Prostate gland (tissue), 2 donors: ENCODE data around the gene COL6A1. TPM values are rescaled to one million over a fixed set of nuclear protein-coding genes. Genes with fewer than 3 reads are reported as not detected.
A peak's percentile ranks its signal among the peaks of the same experiment; 100 is the strongest.

Experiments
- DNase-seq: peaks from one replicate; pipeline ENCODE4 v3.0.0-alpha.2; 2019; ENCODE audit warnings: low spot score
- H3K27ac ChIP-seq, 2 donors: fragments of 200-600 bp; sonication (generic); 2 replicates each; pipeline ENCODE4 v1.5.1; 2017 to 2019
- H3K27me3 ChIP-seq: fragments of 200-600 bp; sonication (generic); replicated peaks from 2 replicates; pipeline ENCODE4 v1.5.1; 2019; ENCODE audit not compliant: insufficient read depth
- H3K36me3 ChIP-seq, 2 donors: fragments of 200-600 bp; sonication (generic); 1 replicate in 1 of 2; 2 replicates in 1 of 2; pipeline versions ENCODE4 v1.5.1 to v1.8.1; 2017 to 2019
- H3K4me1 ChIP-seq: fragments of 200-600 bp; sonication (generic); replicated peaks from 2 replicates; pipeline ENCODE4 v1.5.1; 2019
- H3K4me3 ChIP-seq, 2 donors: fragments of 200-600 bp; sonication (generic); 2 replicates each; pipeline ENCODE4 v1.5.1; 2017 to 2019
- H3K9me3 ChIP-seq: fragments of 200-600 bp; sonication (generic); 2 replicates; pipeline ENCODE4 v1.5.1; 2017
- CTCF ChIP-seq, 4 experiments: fragments of 200-600 bp in 2 of 4; fragments of 450-650 bp in 2 of 4; sonication (generic) in 2 of 4; IDR thresholded peaks; 1 replicate in 3 of 4; 2 replicates in 1 of 4; pipeline ENCODE4 v1.5.1; 2016 to 2019; ENCODE audit warnings: antibody characterized with exemption in 4 of 4, mild to moderate bottlenecking in 2 of 4, moderate library complexity in 2 of 4
- POLR2A ChIP-seq: fragments of 450-650 bp; IDR thresholded peaks from one replicate; pipeline ENCODE4 v1.6.1; 2016; ENCODE audit warnings: antibody characterized with exemption, mild to moderate bottlenecking
- POLR2AphosphoS5 ChIP-seq: sonication (generic); formaldehyde crosslinking; IDR thresholded peaks from one replicate; pipeline ENCODE4 v1.6.1; 2017; ENCODE audit warnings: antibody characterized with exemption
- WGBS: methylation state at CpG from one replicate; pipeline ENCODE4 v1.1.5; 2018; 5-methylcytosine and 5-hydroxymethylcytosine counted together
- intact Hi-C: fragments of 100-400 bp; cut with DNase I; formaldehyde crosslinking; loops from one replicate; pipeline ENCODE4 v1.14.2; 2022
- total RNA-seq, 2 donors: library from RNA; depleted of rRNA; stranded (reverse); fragments of >200 nt; gene quantifications; one replicate each; pipeline ENCODE4 v1.1.0, GENCODE V29; 2016

Gene COL6A1
- total RNA-seq, 2 donors from 2014 or later: 163 to 265 TPM

GRCh38 chr21:46006547-46007491 lies 25.2 kb downstream of the COL6A1 start:
- 96% methylated on average over 34 of the region's 40 CpGs for WGBS
- H3K27ac ChIP-seq: no peak overlapping the region

GRCh38 chr21:46007492-46007868 lies 25.9 kb downstream of the COL6A1 start:
- Histone ChIP-seq H3K27me3 (no peaks in the 10 kb centered on the region), H3K27ac (no peak overlapping the region), H3K9me3 (no peaks in the 10 kb centered on the region), H3K36me3 (no peaks in the 10 kb centered on the region), H3K4me3 (no peak overlapping the region), H3K4me1 (no peaks in the 10 kb centered on the region)
- TF ChIP-seq CTCF (IDR thresholded peaks at IDR 0.05) (no peak), POLR2A (no peak), POLR2AphosphoS5 (no peak)
- 95% methylated on average over 4 of the region's 4 CpGs for WGBS
- intact Hi-C loops: no loop called here
- no peak for DNase-seq

More at GRCh38 chr21:46006547-46007491, 25.2 kb downstream of the COL6A1 start:
- Histone ChIP-seq H3K4me3 (no peak overlapping the region), H3K27me3 (no peaks in the 10 kb centered on the region), H3K36me3 (no peaks in the 10 kb centered on the region), H3K4me1 (no peaks in the 10 kb centered on the region), H3K9me3 (no peaks in the 10 kb centered on the region)
- intact Hi-C loops: no loop called here
- DNase-seq: peak; percentile 3
- TF ChIP-seq POLR2A (no peak), CTCF (IDR thresholded peaks at IDR 0.05) (no peak), POLR2AphosphoS5 (no peak)

GRCh38 chr21:46008893-46009621 lies 27.5 kb downstream of the COL6A1 start:
- WGBS: 88% methylated on average over 16 of the region's 16 CpGs
- intact Hi-C loops: no loop called here

GRCh38 chr21:46009951-46010705 lies 28.6 kb downstream of the COL6A1 start:
- intact Hi-C loops: no loop called here
- H3K27me3 ChIP-seq: no peaks in the 10 kb centered on the region
- no peaks in the 10 kb centered on the region for H3K36me3 ChIP-seq
- H3K4me1 ChIP-seq: no peaks in the 10 kb centered on the region
- H3K27ac ChIP-seq: no peak overlapping the region
- no peaks in the 10 kb centered on the region for H3K9me3 ChIP-seq
- DNase-seq: peak; percentile 2
- 87% methylated on average over 31 of the region's 34 CpGs for WGBS
- H3K4me3 ChIP-seq: no peak overlapping the region
- TF ChIP-seq POLR2A (no peak), CTCF (IDR thresholded peaks at IDR 0.05) (no peak), POLR2AphosphoS5 (no peak)

More at GRCh38 chr21:46008893-46009621, 27.5 kb downstream of the COL6A1 start:
- H3K27me3 ChIP-seq: no peaks in the 10 kb centered on the region
- H3K4me1 ChIP-seq: no peaks in the 10 kb centered on the region
- no peaks in the 10 kb centered on the region for H3K36me3 ChIP-seq
- H3K27ac ChIP-seq: no peak overlapping the region
- no peak for TF ChIP-seq POLR2AphosphoS5
- no peak for TF ChIP-seq CTCF (IDR thresholded peaks at IDR 0.05)
- TF ChIP-seq POLR2A: no peak
- no peak overlapping the region for H3K4me3 ChIP-seq
- H3K9me3 ChIP-seq: no peaks in the 10 kb centered on the region
- DNase-seq: no peak
